Smooth muscle cell (in vitro differentiated cells): Measurements from ENCODE around the gene GALP. TPM values are rescaled to one million over a fixed set of nuclear protein-coding genes. Genes with fewer than 3 reads are reported as not detected.
"Not testable (repeated sequence)": the region's sequence is repeated elsewhere in the genome, so short reads cannot be mapped to it uniquely, and the experiment has no call there.

Experiments used
- DNase-seq: peaks from one replicate; lab custom pipeline; 2025; ENCODE audit not compliant: unreplicated experiment; lab: John Stamatoyannopoulos, UW
- H2AFZ ChIP-seq: fragments of 200-600 bp; sonication (generic); 2 replicates; pipeline ENCODE4 v1.6.0; 2016; ENCODE audit warnings: antibody characterized with exemption, low read depth, mild to moderate bottlenecking
- H3F3A ChIP-seq: fragments of 200-600 bp; sonication (generic); 2 replicates; pipeline ENCODE4 v1.6.0; 2017; ENCODE audit warnings: antibody characterized with exemption, low read depth
- H3K27ac ChIP-seq: fragments of 200-600 bp; sonication (generic); 2 replicates; pipeline ENCODE4 v1.5.1; 2016; ENCODE audit warnings: low read depth, mild to moderate bottlenecking
- H3K27me3 ChIP-seq: fragments of 200-600 bp; sonication (generic); 2 replicates; pipeline ENCODE4 v1.6.1; 2016; ENCODE audit warnings: low read depth, mild to moderate bottlenecking
- H3K36me3 ChIP-seq: fragments of 200-600 bp; sonication (generic); 2 replicates; pipeline ENCODE4 v1.5.1; 2016; ENCODE audit warnings: low read depth
- H3K4me1 ChIP-seq: fragments of 200-600 bp; sonication (generic); 2 replicates; pipeline ENCODE4 v1.5.1; 2016; ENCODE audit warnings: low read depth
- H3K4me2 ChIP-seq: fragments of 200-600 bp; sonication (generic); 2 replicates; pipeline ENCODE4 v1.6.0; 2016; ENCODE audit warnings: mild to moderate bottlenecking
- H3K4me3 ChIP-seq: fragments of 200-600 bp; sonication (generic); 2 replicates; pipeline ENCODE4 v1.5.1; 2016; ENCODE audit warnings: mild to moderate bottlenecking
- H3K79me2 ChIP-seq: fragments of 200-600 bp; sonication (generic); 2 replicates; pipeline ENCODE4 v1.6.0; 2016; ENCODE audit warnings: low read depth, mild to moderate bottlenecking
- H3K9ac ChIP-seq: fragments of 200-600 bp; sonication (generic); 2 replicates; pipeline ENCODE4 v1.6.0; 2016; ENCODE audit warnings: low read depth
- H3K9me3 ChIP-seq: fragments of 200-600 bp; sonication (generic); replicated peaks from 2 replicates; pipeline ENCODE4 v1.5.1; 2016; ENCODE audit warnings: low read depth
- H4K20me1 ChIP-seq: fragments of 200-600 bp; sonication (generic); 2 replicates; pipeline ENCODE4 v1.6.0; 2016; ENCODE audit warnings: low read depth
- CTCF ChIP-seq: fragments of 200-600 bp; sonication (generic); IDR thresholded peaks from 2 replicates; pipeline ENCODE4 v1.5.1; 2017; ENCODE audit warnings: borderline replicate concordance, mild to moderate bottlenecking, antibody characterized with exemption; ENCODE audit not compliant: insufficient read depth, poor library complexity, severe bottlenecking
- WGBS: methylation state at CpG from one replicate; pipeline ENCODE4 v1.1.7; 2016; ENCODE audit warnings: low lambda C conversion rate; 5-methylcytosine and 5-hydroxymethylcytosine counted together
- polyA plus RNA-seq: library from polyadenylated mRNA; unstranded; fragments of >200 nt; fragmentation: Nextera tagmentation; extraction: Ambion mirVana; gene quantifications from 2 replicates; pipeline ENCODE4 v1.2.1, GENCODE V29; 2016
- total RNA-seq: library from RNA; depleted of rRNA; stranded (reverse); fragments of >200 nt; gene quantifications from 2 replicates; pipeline ENCODE4 v1.2.3, GENCODE V29; 2014

Gene GALP
- total and polyA plus RNA-seq, 2 experiments from 2014 or later, result not detected

DNA sequence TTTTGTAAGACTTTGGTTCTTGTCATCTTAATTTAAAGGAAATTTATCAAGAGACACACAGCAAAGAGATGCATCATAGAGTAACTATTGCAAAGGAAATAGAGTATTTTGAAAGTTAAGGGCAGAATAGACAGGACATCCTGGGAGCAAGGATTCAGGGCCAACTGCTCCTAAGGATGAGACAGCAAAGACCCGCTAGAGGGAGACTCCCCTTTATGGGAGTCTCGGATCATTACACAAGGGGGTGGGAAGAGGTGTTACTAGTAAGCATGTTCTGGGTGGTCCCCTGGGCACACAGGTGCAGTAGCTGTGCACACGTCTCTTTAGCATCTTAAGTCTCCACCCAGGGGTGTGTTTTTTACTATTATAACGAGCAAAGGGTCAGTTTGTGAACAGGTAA lies 35.9 kb downstream of the GALP start:
- Histone ChIP-seq H3K9me3 (no peaks in the 10 kb centered on the region), H3F3A (no peaks in the 10 kb centered on the region), H3K27me3 (no peaks in the 10 kb centered on the region), H3K9ac (no peak overlapping the region), H3K36me3 (no peaks in the 10 kb centered on the region), H3K27ac (no peak overlapping the region), H3K4me1 (no peaks in the 10 kb centered on the region), H2AFZ (no peak overlapping the region), H3K79me2 (no peaks in the 10 kb centered on the region), H3K4me3 (no peak overlapping the region), H3K4me2 (no peak overlapping the region), H4K20me1 (no peaks in the 10 kb centered on the region)
- 65% methylated on average over 4 of the region's 4 CpGs for WGBS
- TF ChIP-seq CTCF, result no peak
- DNase-seq, result no peak

DNA sequence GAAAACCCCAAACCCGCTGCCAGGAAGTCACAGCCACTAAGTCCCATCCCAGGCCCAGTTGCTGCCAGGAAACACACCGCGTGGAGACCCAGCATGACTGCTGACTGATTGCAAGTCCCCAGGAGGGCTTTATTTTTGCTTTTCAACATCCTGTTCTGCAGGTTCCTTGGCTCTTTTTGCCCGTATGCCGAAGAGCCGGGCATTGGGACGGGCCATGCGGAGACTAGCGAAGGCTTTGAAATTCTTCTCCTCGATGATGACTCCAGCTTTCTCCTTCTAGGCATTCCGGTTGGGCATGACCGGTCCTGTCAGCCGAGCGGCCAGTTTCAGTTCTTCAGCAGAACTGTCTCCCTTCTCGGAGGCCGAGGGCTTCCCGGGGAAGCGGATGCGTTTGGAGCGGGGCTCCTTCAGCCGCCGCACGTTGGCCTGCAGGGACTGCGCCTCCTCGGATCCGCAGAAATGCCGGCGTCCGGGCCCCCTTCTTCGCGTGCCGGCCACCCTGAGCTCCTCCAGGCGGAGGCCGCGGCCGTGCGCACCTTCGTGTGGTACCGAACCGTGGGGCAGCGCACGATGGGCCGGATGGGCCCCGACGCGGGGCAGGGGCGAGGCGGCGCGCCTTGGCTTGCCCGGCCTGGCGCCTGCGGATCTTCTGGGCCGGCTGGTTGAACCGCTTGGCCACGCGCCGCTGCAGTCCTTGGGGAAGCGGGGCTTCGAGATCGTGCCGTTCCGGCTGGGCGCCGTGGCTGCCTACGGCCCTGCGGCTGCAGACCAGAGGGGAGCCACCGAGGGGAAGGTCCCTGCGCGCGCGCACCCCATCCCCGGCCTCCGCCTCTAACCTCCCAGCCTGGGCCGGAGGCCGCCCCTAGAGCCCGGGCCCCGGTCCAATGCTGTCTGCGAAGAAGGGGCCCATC lies 41.5 kb downstream of the GALP start:
- Histone ChIP-seq H3K4me3 (peak overlapping the region; percentile 45), H3K9me3 (no peaks in the 10 kb centered on the region), H4K20me1 (no peaks in the 10 kb centered on the region), H3K79me2 (no peaks in the 10 kb centered on the region), H3K27ac (no peak overlapping the region), H3K36me3 (no peaks in the 10 kb centered on the region), H3K9ac (no peak overlapping the region), H3K27me3 (no peaks in the 10 kb centered on the region), H3K4me2 (peak overlapping the region; percentile 84), H2AFZ (peak overlapping the region; percentile 87), H3K4me1 (no peaks in the 10 kb centered on the region), H3F3A (no peaks in the 10 kb centered on the region)
- DNase-seq, result no peak
- WGBS, result 22% methylated on average over 79 of the region's 79 CpGs
- no peak for TF ChIP-seq CTCF

DNA sequence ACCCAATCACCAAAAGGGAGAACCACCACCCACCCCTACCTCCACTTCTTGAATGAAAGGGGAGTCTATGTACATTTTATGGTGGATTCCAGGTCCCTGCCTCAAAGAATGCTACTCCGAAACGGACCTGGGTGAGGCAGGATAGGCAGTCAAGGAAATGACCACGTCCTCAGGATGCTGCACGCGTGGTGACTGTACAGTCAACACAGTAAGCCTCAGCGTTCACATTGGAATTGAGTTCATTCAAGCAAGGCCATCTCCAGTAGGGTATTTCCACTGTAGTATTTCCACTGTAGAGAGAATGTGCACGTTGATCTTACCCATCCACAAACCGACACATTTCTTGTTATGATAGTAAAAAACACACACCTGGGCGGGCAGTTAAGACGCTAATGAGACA lies 43.2 kb downstream of the GALP start:
- Histone ChIP-seq H3K9ac (no peak overlapping the region), H3K79me2 (no peaks in the 10 kb centered on the region), H4K20me1 (no peaks in the 10 kb centered on the region), H3K27me3 (no peaks in the 10 kb centered on the region), H3K4me2 (no peak overlapping the region), H3K27ac (no peak overlapping the region), H3F3A (no peaks in the 10 kb centered on the region), H2AFZ (no peak overlapping the region), H3K4me1 (no peaks in the 10 kb centered on the region), H3K9me3 (no peaks in the 10 kb centered on the region), H3K36me3 (no peaks in the 10 kb centered on the region), H3K4me3 (no peak overlapping the region)
- 92% methylated on average over 10 of the region's 10 CpGs for WGBS
- DNase-seq, result no peak
- no peak for TF ChIP-seq CTCF

GRCh38 chr19:56221442-56221841 lies 45.6 kb downstream of the GALP start:
- H3K9ac ChIP-seq, H3F3A ChIP-seq, H4K20me1 ChIP-seq, H3K79me2 ChIP-seq, H2AFZ ChIP-seq, H3K4me3 ChIP-seq, H3K27ac ChIP-seq, H3K36me3 ChIP-seq, DNase-seq, H3K27me3 ChIP-seq, H3K9me3 ChIP-seq, H3K4me2 ChIP-seq, H3K4me1 ChIP-seq: not testable (repeated sequence)
- WGBS, result 61% methylated on average over 9 of the region's 9 CpGs
